Measurements from ENCODE around the gene NFATC1. TPM values are rescaled to one million over a fixed set of nuclear protein-coding genes. Genes with fewer than 3 reads are reported as not detected.

The NFATC1 gene
- total RNA-seq, 6 experiments from 2014 or later = 0.57 to 2.0 (median 0.89) TPM

DNA sequence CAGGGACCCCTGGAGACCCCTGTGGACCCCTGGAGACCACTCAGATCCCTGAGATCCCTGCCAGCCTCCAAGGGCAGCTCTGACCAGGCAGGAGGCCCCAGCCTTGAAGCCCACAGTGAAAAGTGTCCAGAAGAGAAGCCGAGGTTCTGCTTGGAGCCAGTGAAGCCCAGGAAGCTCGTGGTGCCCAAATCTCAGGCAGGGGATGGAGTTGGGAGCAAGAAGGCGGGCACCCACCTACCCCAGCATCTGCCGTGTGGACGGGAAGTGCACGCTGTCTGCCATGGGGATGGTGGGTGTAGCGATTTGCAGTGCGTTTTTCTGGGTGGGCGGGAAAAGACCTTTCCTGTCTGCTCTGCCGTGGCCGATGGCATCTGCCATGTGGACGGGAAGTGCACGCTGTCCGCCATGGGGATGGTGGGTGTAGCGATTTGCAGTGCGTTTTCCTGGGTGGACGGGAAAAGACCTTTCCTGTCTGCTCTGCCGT, 163.2 kb downstream of the NFATC1 start:
- H3K27me3 Mint-ChIP-seq (ENCODE audit: insufficient read depth) = peaks cover 9% of the 10 kb centered on the region
- DNase-seq = no peak
- no peak overlapping the region for H3K4me3 Mint-ChIP-seq
- peaks cover 10% of the 10 kb centered on the region; the same call in 1 of the 2 replicates for H3K36me3 Mint-ChIP-seq (ENCODE audit: low read depth)
- H3K27ac Mint-ChIP-seq = no peak overlapping the region
- no peaks in the 10 kb centered on the region for H3K4me1 Mint-ChIP-seq (ENCODE audit: low read depth)
- H3K9me3 Mint-ChIP-seq = peaks cover 21% of the 10 kb centered on the region
- no peak for TF ChIP-seq CTCF (IDR thresholded peaks at IDR 0.05)

DNA sequence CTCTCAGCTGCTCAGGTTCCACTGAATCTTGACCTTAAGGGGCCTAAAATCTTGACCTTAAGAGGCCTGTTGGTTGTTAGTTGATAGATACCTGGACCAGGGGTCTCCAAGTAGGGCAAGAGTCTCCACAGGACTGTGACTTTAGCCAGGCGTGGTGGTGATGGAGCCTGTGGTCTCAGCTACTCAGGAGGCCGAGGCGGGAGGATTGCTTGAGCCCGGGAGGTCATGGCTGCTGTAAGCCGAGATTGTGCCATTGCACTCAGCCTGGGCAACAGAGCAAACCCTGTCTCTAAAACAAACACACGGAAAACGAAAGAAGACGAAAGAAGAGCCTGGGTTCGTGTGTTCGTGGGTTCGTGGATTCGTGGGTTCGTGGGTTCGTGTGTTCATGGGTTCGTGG, 163.7 kb downstream of the NFATC1 start:
- TF ChIP-seq CTCF (IDR thresholded peaks at IDR 0.05) = no peak
- H3K36me3 Mint-ChIP-seq (ENCODE audit: low read depth) = peaks cover 10% of the 10 kb centered on the region; the same call in 1 of the 2 replicates
- H3K4me1 Mint-ChIP-seq (ENCODE audit: low read depth) = no peaks in the 10 kb centered on the region
- peaks cover 21% of the 10 kb centered on the region for H3K9me3 Mint-ChIP-seq
- DNase-seq = no peak
- H3K4me3 Mint-ChIP-seq = no peak overlapping the region
- no peak overlapping the region for H3K27ac Mint-ChIP-seq
- H3K27me3 Mint-ChIP-seq (ENCODE audit: insufficient read depth) = peaks cover 9% of the 10 kb centered on the region

DNA sequence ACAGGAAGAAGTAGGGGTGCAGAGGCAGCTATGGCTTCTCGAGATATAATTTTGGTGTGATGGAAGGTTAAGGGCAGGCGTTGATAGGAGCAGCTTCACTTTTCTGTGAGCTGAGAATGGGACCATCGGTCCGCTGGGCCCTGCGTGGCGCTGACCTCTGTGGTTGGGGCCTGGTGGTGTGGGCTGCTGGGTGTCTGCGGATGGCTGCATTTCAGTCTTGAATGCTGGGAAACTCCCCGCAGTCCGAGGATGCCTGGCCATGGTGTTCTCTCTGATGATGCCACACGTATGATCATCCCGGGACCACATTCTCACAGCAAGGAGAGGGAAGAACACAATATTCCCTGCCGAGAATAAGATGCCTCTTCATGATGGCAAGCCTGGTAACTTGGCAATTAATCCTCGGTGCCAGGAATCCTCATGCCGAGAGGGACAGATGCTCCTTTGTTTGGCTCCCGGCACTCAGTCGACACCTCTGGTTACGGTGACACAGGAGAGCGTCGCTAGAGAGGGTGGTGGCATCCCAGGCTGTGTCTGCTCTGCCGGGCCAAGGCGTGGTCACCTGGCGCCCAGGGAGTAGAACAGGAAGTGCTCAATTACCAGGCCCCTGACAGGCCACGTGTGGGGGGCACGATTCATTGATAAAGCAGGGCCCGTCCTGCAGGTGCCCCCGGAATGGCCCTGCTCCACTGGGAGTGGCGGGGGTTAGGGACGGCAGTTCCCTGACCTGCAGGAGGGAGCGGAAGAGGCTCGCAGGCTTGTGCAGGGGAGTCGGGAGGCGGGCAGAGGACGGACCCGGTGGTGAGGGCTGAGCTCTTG, 164.5 kb downstream of the NFATC1 start:
- Mint-ChIP-seq H3K9me3 (peaks cover 21% of the 10 kb centered on the region), H3K27me3 (ENCODE audit: insufficient read depth) (peaks cover 7% of the 10 kb centered on the region), H3K36me3 (ENCODE audit: low read depth) (peaks cover 10% of the 10 kb centered on the region; the same call in 1 of the 2 replicates), H3K27ac (no peak overlapping the region), H3K4me1 (ENCODE audit: low read depth) (no peaks in the 10 kb centered on the region), H3K4me3 (no peak overlapping the region)
- no peak for TF ChIP-seq CTCF (IDR thresholded peaks at IDR 0.05)
- no peak for DNase-seq

DNA sequence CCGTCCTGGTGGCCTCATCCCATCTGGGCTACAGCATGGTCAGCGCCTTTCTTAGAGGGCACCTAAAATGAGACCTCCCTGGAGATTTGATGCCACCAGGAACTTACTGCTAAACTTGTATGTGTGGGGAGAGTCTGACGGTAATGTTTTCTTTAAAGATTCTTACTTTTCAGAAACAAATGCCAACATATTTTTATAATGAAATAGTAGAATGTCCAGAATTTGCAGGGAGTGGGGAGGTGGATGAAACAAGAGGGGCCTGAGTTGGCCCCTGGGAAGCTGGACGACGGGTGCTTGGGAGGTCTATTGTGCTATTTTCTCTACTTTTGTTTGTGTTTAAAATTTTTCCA, 165.1 kb downstream of the NFATC1 start:
- H3K4me1 Mint-ChIP-seq (ENCODE audit: low read depth) = no peaks in the 10 kb centered on the region
- no peak overlapping the region for H3K27ac Mint-ChIP-seq

DNA sequence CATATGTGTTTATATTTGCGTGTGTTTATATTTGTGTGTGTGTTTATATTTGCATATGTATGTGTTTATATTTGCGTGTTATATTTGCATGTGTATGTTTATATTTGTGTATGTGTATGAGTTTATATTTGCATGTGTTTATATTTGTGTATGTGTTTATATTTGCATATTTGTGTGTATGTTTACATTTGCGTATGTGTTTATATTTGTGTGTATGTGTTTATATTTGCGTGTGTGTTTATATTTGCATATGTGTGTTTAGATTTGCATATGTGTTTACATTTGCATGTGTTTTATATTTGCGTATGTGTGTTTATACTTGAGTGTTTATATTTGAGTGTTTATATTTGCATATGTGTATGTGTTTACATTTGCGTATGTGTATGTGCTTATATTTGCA, 168.2 kb downstream of the NFATC1 start:
- DNase-seq = no peak
- no peak for TF ChIP-seq CTCF (IDR thresholded peaks at IDR 0.05)
- Mint-ChIP-seq H3K27me3 (ENCODE audit: insufficient read depth) (peaks cover 4% of the 10 kb centered on the region), H3K4me3 (no peak overlapping the region), H3K27ac (no peak overlapping the region), H3K4me1 (ENCODE audit: low read depth) (peaks cover 14% of the 10 kb centered on the region), H3K36me3 (ENCODE audit: low read depth) (peaks cover 10% of the 10 kb centered on the region; the same call in 1 of the 2 replicates), H3K9me3 (peaks cover 15% of the 10 kb centered on the region)

More for the DNA sequence above, 165.1 kb downstream of the NFATC1 start:
- Mint-ChIP-seq H3K36me3 (ENCODE audit: low read depth) (peaks cover 10% of the 10 kb centered on the region; the same call in 1 of the 2 replicates), H3K9me3 (peaks cover 21% of the 10 kb centered on the region), H3K27me3 (ENCODE audit: insufficient read depth) (peaks cover 7% of the 10 kb centered on the region), H3K4me3 (no peak overlapping the region)
- TF ChIP-seq CTCF (IDR thresholded peaks at IDR 0.05) = no peak
- no peak for DNase-seq

Data from HFFc6 (cell line).